ENCODE data around the gene TPT1.

TPT1 gene

GRCh38 chr13:45333977-45334922, 6.7 kb downstream of the TPT1 start:
- DNase-seq (ENCODE audit: low spot score), result no peak

- DNase-seq (ENCODE audit: low spot score), result no peak
Measured at GRCh38 chr13:45333251-45333976, 7.6 kb downstream of the TPT1 start.

- no peak for DNase-seq (ENCODE audit: low spot score)
Measured at GRCh38 chr13:45332831-45333219, 8.2 kb downstream of the TPT1 start.

GRCh38 chr13:45332036-45332830, 8.8 kb downstream of the TPT1 start:
- DNase-seq (ENCODE audit: low spot score), result no peak

GRCh38 chr13:45331692-45332035, 9.3 kb downstream of the TPT1 start:
- no peak for DNase-seq (ENCODE audit: low spot score)

GRCh38 chr13:45331123-45331619, 9.8 kb downstream of the TPT1 start:
- no peak for DNase-seq (ENCODE audit: low spot score)

- DNase-seq (ENCODE audit: low spot score), result no peak
Measured at GRCh38 chr13:45328661-45329111, 12.3 kb downstream of the TPT1 start.

- no peak for DNase-seq (ENCODE audit: low spot score)
Measured at GRCh38 chr13:45327253-45327955, 13.6 kb downstream of the TPT1 start.

- DNase-seq (ENCODE audit: low spot score), result no peak
Measured at GRCh38 chr13:45325806-45326205, 15.2 kb downstream of the TPT1 start.

GRCh38 chr13:45320876-45321629, 19.9 kb downstream of the TPT1 start:
- DNase-seq (ENCODE audit: low spot score), result no peak

GRCh38 chr13:45316996-45317395, 24.0 kb downstream of the TPT1 start:
- DNase-seq (ENCODE audit: low spot score), result no peak

GRCh38 chr13:45316338-45316737, 24.6 kb downstream of the TPT1 start:
- DNase-seq (ENCODE audit: low spot score), result no peak

- DNase-seq (ENCODE audit: low spot score), result no peak
Measured at GRCh38 chr13:45315520-45316167, 25.3 kb downstream of the TPT1 start.

- no peak for DNase-seq (ENCODE audit: low spot score)
Measured at GRCh38 chr13:45314822-45315221, 26.2 kb downstream of the TPT1 start.

GRCh38 chr13:45310341-45311131, 30.4 kb downstream of the TPT1 start:
- DNase-seq (ENCODE audit: low spot score), result no peak

GRCh38 chr13:45306966-45307365, 34.0 kb downstream of the TPT1 start:
- no peak for DNase-seq (ENCODE audit: low spot score)

- DNase-seq (ENCODE audit: low spot score), result no peak
Measured at GRCh38 chr13:45305079-45305478, 35.9 kb downstream of the TPT1 start.

GRCh38 chr13:45303866-45304265, 37.1 kb downstream of the TPT1 start:
- DNase-seq (ENCODE audit: low spot score), result no peak

- no peak for DNase-seq (ENCODE audit: low spot score)
Measured at GRCh38 chr13:45303026-45303425, 38.0 kb downstream of the TPT1 start.

Data from LoVo (cell line).